HG03571 (cell line): ENCODE measurements around the gene FCMR.
"Not testable (repeated sequence)": the region's sequence is repeated elsewhere in the genome, so short reads cannot be mapped to it uniquely, and the experiment has no call there.

Source experiments
- ATAC-seq: cut with Tn5 transposase; IDR thresholded peaks from one replicate; pipeline ENCODE4 v1.9.1; 2021; ENCODE audit not compliant: unreplicated experiment

FCMR gene

GRCh38 chr1:206924592-206925105, 2.9 kb upstream of the FCMR start:
- peak; percentile 12 for ATAC-seq

GRCh38 chr1:206923961-206924557, 2.3 kb upstream of the FCMR start:
- ATAC-seq = not testable (repeated sequence)

GRCh38 chr1:206923009-206923960, 1.5 kb upstream of the FCMR start:
- peak; percentile 47 for ATAC-seq

- no peak for ATAC-seq
These were observed 783 bp upstream of the FCMR start for GRCh38 chr1:206922524-206922923.

DNA sequence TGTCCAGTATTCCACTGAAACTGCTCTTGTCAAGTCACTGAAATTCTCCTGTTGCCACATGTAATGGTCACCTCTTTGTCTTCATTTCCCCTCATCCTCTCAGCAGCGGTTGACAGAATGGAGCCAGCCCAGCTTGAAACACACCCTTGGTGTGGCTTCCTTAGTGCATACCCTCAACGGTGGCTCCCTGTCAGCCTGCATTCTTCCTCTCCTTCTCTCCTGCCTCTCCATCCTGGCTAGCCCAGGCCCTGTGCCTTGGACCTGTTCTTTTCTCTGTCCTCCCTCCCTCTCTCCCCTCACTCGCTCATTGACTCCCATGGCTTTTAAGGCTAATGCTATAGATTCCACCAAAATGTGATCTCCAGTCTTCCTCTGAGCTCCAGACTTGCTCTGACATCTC, 3.7 kb downstream of the FCMR start:
- ATAC-seq = no peak

DNA sequence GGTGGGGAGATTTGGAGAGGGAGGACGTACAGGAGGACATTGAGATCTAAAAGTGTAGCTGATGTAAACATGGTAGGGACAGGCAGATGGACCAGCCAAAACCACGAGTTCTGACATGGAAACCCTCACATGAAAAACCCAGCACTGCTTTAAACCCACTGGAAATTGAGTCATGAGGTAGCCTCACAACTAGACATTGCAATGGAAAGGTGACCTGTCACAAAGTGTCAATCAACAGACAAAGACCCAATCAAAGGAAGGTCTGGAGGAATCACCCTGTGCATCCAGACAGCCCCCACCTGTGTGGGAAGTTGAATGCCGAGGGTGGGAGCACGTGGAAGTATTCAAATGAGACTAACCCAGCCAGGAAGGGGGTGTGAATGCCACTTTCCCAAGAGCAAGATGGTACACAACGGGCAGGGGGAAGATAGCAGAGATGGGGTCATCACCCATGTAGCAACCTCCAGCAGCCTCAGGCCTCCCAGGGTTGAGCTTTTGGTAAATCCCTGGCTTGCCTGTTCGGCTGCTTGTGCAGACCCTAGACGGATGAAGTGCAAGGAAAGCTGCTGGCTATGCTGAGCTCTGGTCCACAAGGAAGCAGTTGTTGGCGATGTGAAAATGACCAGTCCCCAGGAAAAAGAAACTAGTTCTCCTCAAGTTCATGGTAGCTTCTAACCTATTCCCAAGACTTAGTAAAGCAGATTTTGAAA, 5.6 kb downstream of the FCMR start:
- ATAC-seq = no peak

- ATAC-seq = no peak
These were observed 6.6 kb downstream of the FCMR start for GRCh38 chr1:206915030-206915735.

DNA sequence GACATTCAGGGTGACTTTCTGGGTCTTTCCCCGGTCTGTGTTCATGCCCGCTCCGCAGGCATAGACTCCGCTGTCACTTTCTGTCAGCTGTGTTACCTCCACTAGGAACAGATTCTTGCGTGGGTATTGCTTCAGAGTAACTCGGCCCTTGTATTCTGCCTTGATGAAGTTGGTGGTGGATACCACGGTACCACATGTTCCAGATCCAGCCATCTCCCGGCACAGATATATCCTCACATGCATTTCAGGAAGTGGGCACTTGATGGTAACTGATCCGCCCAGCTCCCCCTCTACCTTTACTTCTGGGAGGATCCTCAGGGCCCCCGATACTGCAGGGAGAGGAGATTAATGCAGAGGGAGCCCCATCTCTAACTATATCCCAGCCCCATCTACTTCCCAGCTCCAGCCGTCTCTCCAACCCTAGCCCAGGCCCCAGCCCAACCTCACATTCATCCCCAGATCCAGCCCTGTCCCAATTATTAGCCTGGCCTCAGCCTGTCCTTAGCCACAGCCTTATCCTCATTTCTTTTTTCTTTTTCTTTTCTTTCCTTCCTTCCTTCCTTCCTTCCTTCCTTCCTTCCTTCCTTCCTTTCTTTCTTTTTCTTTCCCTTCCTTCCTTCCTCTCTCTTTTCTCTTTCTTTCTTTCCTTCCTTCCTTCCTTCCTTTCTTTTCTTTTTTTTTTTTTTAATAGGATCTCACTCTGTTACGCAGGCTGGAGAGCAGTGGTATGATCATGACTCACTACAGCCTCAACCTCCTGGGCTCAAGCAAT, 7.8 kb downstream of the FCMR start:
- ATAC-seq = no peak

- ATAC-seq = no peak
These were observed 9.2 kb downstream of the FCMR start for GRCh38 chr1:206912445-206913095.

GRCh38 chr1:206911064-206911663, 10.6 kb downstream of the FCMR start:
- no peak for ATAC-seq

DNA sequence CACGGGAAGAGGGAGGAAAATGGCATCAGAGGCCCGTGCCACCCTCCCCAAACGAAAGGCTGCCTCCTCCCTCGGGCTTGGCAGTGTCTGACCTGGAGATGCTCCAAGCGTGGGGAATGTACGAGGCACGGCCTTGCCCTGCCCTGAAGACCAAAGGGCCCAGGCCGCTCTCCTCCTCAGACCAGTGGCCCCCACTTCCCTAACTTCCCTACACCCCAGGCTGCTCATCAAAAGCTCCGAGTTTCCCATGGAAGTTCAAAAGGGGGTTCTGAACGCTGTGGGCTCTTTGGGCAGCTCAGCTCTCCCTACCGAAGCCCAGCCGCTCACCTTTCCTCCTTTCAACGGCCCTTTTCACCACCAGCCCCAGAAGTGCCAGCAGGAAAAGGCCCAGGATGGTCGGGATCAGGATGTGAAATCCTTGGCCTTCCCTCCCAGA, 11.8 kb downstream of the FCMR start:
- ATAC-seq = no peak

DNA sequence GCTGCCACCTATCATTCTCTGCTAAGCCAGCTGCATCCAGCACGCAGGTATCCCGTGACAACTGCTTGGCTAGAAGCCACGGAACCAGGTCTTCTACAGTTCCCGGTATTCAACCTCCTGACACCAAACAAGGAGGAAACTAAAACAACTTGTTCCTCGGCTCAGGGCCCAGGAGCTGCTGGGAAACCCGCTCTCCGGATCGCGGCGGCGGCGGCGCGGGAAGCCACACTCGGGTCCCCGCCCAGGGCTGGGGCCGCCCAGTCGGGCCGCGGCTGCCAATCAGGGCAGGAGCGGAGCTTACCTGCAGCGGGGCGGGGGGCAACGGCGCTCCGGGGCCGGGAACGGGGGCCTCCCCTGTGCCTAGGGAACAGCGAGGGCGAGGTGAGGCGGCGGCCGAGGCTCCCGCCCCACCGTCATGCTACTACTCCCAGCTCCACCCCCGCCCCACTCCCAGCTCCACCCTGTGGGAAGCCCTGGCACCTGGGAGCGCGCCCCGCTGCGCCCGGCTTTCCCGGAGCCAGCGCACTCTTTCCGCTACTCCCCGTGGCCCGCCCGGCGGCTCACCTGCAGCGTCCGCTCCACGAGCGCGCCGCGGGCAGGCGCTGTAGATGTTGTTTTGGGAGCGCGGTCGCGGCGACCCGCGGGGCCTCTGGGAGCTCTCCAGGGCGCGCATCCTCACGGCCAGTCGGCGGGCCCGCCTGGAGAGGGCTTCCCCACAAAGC, 12.4 kb downstream of the FCMR start:
- ATAC-seq = no peak

DNA sequence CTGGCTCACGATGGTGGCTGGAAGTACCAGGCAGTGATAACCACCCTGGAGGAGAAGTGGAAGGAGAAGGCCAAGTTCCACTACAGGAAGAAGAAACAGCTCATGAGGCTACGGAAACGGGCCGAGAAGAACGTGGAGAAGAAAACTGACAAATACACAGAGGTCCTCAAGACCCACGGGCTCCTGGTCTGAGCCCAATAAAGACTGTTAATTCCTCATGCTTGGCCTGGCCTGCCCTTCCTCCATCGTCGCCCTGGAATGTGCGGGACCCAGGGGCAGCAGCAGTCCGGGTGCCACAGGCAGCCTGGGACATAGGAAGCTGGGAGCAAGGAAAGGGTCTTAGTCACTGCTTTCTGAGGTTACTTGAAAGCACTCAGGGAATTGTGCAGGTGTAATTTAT, 13.7 kb downstream of the FCMR start:
- no peak for ATAC-seq

DNA sequence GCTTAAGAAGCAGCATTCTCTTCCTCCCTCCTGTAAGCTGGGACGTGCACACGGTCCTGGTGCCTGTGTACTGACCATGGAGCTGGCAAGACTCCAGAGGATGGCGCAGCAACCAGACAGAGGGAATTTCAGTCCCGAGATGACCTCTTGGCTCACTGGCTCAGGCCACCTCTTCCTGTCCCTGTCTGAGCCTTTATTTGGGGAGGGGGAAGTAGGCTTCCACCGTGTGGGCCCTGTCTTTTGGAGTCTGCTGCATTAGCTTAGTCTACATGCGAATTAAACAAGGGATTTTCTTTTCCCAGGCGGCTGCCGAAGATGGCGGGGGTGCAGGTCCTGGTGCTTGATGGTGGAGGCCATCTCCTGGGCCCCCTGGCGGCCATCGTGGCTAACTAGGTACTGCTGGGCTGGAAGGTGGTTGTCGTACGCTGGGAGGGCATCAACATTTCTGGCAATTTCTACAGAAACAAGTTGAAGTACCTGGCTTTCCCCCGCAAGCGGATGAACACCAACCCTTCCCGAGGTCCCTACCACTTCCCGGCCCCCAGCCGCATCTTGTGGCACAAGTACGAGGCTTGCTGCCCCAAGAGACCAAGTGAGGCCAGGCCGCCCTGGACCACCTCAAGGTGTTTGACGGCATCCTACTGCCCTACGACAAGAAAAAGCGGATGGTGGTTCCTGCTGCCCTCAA, 14.3 kb downstream of the FCMR start:
- ATAC-seq = no peak

DNA sequence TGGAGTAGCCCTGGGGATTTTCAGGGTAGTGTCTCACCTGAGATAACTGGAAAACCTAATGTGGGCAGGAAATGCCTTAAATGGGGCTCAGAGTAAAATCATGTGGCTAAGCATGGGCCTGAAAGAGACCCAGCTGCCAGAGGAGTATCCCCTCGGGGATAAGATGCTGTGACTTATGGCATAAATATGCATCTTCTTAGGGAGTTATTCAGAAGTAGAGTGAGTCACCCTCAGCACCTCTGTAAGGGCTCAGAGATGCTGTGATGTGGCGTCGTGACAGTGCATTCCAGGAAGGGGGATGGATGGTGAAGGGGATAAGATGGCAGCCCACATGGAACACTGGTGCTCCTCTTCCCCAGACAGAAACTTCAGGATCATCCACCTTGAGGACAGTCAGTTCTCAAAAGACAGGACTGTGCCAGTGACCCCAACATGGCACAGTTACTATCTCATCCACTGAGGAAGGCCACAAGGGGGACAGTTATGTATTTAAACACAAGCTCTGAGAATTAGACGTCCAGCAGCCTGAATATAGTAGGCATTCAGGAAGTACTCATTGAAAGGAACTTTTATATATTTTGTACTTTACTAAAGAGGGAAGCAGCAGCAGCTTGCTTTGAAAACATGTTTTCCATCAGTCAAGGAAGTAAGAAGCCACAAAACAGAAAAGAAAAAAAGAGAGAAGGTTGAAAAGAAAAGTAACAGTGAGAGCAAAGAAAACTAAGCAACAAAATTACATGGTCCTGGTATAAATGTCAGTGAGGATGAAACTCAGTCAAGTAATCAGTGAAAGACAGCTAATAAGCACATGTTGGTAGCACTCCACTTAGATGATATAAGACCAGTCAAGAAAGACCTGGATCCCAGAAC, 16.2 kb downstream of the FCMR start:
- no peak for ATAC-seq

- no peak for ATAC-seq
These were observed 17.2 kb downstream of the FCMR start for GRCh38 chr1:206904423-206905142.
